PFSK-1 (cell line): ENCODE results near the gene ANKS1B.

Experiments
- FOXP2 ChIP-seq: optimal IDR thresholded peaks from 2 replicates; pipeline ENCODE3; 2011; ENCODE audit warnings: borderline replicate concordance, control low read depth, inconsistent platforms; ENCODE audit not compliant: insufficient read depth; ENCODE audit errors: extremely low read length, extremely low read depth
- POLR2AphosphoS5 ChIP-seq: IDR thresholded peaks from 2 replicates; pipeline ENCODE4 v1.6.1; 2012; ENCODE audit warnings: low read depth, mild to moderate bottlenecking, control low read depth, low read length, moderate library complexity
- SIN3A ChIP-seq: IDR thresholded peaks from 2 replicates; pipeline ENCODE4 v1.6.1; 2012; ENCODE audit warnings: mild to moderate bottlenecking, low read length, moderate library complexity, borderline replicate concordance; ENCODE audit not compliant: insufficient read depth
- TAF1 ChIP-seq: IDR thresholded peaks from 2 replicates; pipeline ENCODE4 v1.6.1; 2012; ENCODE audit warnings: low read length, control low read depth, borderline replicate concordance; ENCODE audit not compliant: insufficient read depth
- TF ChIP-seq, protein P1 (sequence below), 2 experiments: IDR thresholded peaks; 2 replicates each; pipeline versions ENCODE4 v1.6.1 to v1.8.0; 2011 to 2012; ENCODE audit warnings: low read depth in 2 of 2, low read length in 2 of 2, control low read depth in 1 of 2, inconsistent platforms in 1 of 2, mild to moderate bottlenecking in 1 of 2, moderate library complexity in 1 of 2; ENCODE audit not compliant: insufficient read depth in 1 of 2

The ANKS1B gene

DNA sequence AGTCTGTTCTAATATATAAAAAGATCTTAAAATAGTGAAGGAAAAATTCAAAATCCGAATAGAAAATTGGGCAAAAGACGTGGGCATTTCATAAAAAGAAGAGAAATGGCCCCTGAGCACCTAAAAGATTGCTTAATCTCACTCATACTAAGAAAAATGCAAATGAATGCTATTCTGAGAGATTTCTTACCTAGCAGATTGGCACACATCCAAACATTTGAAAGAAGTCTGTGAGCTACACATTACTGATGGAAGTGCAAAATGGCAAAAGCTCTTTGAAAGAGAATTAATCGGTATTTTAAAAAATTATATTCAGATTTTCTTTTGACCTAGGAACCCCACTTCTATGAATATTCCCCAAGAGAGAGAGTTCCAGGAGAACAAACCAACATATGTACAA is 617.6 kb downstream of the ANKS1B start:
- TF ChIP-seq TAF1 (no peak), POLR2AphosphoS5 (no peak), SIN3A (no peak), FOXP2 (no peak)
- TF ChIP-seq, protein P1, sequence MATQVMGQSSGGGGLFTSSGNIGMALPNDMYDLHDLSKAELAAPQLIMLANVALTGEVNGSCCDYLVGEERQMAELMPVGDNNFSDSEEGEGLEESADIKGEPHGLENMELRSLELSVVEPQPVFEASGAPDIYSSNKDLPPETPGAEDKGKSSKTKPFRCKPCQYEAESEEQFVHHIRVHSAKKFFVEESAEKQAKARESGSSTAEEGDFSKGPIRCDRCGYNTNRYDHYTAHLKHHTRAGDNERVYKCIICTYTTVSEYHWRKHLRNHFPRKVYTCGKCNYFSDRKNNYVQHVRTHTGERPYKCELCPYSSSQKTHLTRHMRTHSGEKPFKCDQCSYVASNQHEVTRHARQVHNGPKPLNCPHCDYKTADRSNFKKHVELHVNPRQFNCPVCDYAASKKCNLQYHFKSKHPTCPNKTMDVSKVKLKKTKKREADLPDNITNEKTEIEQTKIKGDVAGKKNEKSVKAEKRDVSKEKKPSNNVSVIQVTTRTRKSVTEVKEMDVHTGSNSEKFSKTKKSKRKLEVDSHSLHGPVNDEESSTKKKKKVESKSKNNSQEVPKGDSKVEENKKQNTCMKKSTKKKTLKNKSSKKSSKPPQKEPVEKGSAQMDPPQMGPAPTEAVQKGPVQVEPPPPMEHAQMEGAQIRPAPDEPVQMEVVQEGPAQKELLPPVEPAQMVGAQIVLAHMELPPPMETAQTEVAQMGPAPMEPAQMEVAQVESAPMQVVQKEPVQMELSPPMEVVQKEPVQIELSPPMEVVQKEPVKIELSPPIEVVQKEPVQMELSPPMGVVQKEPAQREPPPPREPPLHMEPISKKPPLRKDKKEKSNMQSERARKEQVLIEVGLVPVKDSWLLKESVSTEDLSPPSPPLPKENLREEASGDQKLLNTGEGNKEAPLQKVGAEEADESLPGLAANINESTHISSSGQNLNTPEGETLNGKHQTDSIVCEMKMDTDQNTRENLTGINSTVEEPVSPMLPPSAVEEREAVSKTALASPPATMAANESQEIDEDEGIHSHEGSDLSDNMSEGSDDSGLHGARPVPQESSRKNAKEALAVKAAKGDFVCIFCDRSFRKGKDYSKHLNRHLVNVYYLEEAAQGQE (IDR thresholded peaks at IDR 0.05; ENCODE audit: insufficient read depth in 1 of 2, low read depth in 2 of 2, low read length in 2 of 2) = no peak

DNA sequence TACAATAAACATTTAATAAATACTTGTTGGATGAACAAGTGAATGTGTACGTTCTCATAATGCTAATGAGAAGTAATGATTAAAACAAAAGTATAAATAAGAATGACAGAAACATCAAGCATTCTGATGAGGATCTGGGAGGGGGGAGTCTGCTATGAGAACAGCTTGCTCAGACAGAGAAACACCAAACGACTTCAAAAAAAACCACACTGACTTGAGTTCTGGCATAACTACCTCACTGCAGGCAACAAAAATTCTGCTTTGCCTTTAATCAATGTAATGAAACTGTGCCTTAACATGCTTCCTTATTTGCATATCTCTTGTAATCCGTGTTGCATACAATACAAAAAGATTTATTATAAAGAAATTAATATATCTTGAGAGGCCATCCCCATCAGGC is 632.5 kb downstream of the ANKS1B start:
- TF ChIP-seq SIN3A (no peak), TAF1 (no peak), FOXP2 (no peak)
- TF ChIP-seq, protein P1 (IDR thresholded peaks at IDR 0.05; ENCODE audit: insufficient read depth in 1 of 2, low read depth in 2 of 2, low read length in 2 of 2) = no peak

DNA sequence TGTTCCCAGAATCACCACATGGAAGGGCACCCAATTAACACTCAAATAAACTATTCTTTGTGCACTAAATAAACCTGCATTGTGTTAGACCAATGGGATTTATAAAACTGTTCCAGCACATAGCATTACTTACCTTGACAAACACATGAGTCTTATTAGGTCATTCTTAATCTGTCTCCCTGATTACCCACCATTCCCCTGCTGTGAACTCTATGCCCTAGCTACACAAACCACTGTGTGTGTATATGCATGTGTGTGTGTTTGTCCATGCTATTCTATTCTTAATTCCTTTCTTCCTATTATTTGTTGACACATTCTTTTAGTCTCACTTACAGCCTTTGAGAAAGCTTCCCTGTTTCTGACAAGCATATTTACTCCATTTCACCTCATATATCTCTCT is 640.8 kb downstream of the ANKS1B start:
- TF ChIP-seq TAF1 (no peak), POLR2AphosphoS5 (no peak), SIN3A (no peak), FOXP2 (no peak)
- TF ChIP-seq, protein P1 (IDR thresholded peaks at IDR 0.05; ENCODE audit: insufficient read depth in 1 of 2, low read depth in 2 of 2, low read length in 2 of 2) = no peak

GRCh38 chr12:99339663-99340062 is 645.1 kb downstream of the ANKS1B start:
- TF ChIP-seq, protein P1 (IDR thresholded peaks at IDR 0.05; ENCODE audit: insufficient read depth in 1 of 2, low read depth in 2 of 2, low read length in 2 of 2) = no peak
- TF ChIP-seq SIN3A (no peak), POLR2AphosphoS5 (no peak), FOXP2 (no peak), TAF1 (no peak)
